ENCODE data around the gene RFC1.
A peak's percentile ranks its signal among the peaks of the same experiment; 100 is the strongest.
"Not testable (repeated sequence)": the region's sequence is repeated elsewhere in the genome, so short reads cannot be mapped to it uniquely, and the experiment has no call there.

Gene RFC1

GRCh38 chr4:39365830-39366771 is at the start of gene RFC1:
Gene RFC1 (minus strand): TSS chr4:39366362. CDS start chr4:39366241, 121 bp downstream.
- DNase-seq (ENCODE audit: low spot score) = peak; percentile 83

GRCh38 chr4:39415678-39416283 is 49.6 kb upstream of the RFC1 start:
- no peak for DNase-seq (ENCODE audit: low spot score)

- not testable (repeated sequence) for DNase-seq (ENCODE audit: low spot score)
These were observed 45.4 kb upstream of the RFC1 start for GRCh38 chr4:39411561-39411960.

- no peak for DNase-seq (ENCODE audit: low spot score)
These were observed 44.3 kb upstream of the RFC1 start for GRCh38 chr4:39410415-39410814.

GRCh38 chr4:39407584-39407885 is 41.4 kb upstream of the RFC1 start:
- DNase-seq (ENCODE audit: low spot score) = no peak

GRCh38 chr4:39406763-39407583 is 40.8 kb upstream of the RFC1 start, which contains the start of gene KLB:
Gene KLB (plus strand): TSS chr4:39406930. CDS start chr4:39406950, 20 bp downstream.
- no peak for DNase-seq (ENCODE audit: low spot score)

GRCh38 chr4:39401640-39402039 is 35.5 kb upstream of the RFC1 start:
- DNase-seq (ENCODE audit: low spot score) = not testable (repeated sequence)

- no peak for DNase-seq (ENCODE audit: low spot score)
These were observed 28.5 kb upstream of the RFC1 start for GRCh38 chr4:39394706-39395105.

- DNase-seq (ENCODE audit: low spot score) = no peak
These were observed 24.4 kb upstream of the RFC1 start for GRCh38 chr4:39390603-39391002.

- no peak for DNase-seq (ENCODE audit: low spot score)
These were observed 18.4 kb upstream of the RFC1 start for GRCh38 chr4:39384563-39384962.

- no peak for DNase-seq (ENCODE audit: low spot score)
These were observed 17.5 kb upstream of the RFC1 start for GRCh38 chr4:39383690-39384089.

GRCh38 chr4:39375478-39375877 is 9.3 kb upstream of the RFC1 start:
- no peak for DNase-seq (ENCODE audit: low spot score)

- DNase-seq (ENCODE audit: low spot score) = not testable (repeated sequence)
These were observed 5.0 kb upstream of the RFC1 start for GRCh38 chr4:39371209-39371608.

GRCh38 chr4:39369301-39369700 is 3.1 kb upstream of the RFC1 start:
- DNase-seq (ENCODE audit: low spot score) = no peak

- no peak for DNase-seq (ENCODE audit: low spot score)
These were observed 1.0 kb upstream of the RFC1 start for GRCh38 chr4:39367166-39367565.

GRCh38 chr4:39365360-39365759 is 802 bp downstream of the RFC1 start:
- DNase-seq (ENCODE audit: low spot score) = no peak

GRCh38 chr4:39363773-39364393 is 2.3 kb downstream of the RFC1 start:
- DNase-seq (ENCODE audit: low spot score) = no peak

GRCh38 chr4:39362827-39363226 is 3.3 kb downstream of the RFC1 start:
- DNase-seq (ENCODE audit: low spot score) = no peak

GRCh38 chr4:39360611-39361010 is 5.6 kb downstream of the RFC1 start:
- DNase-seq (ENCODE audit: low spot score) = not testable (repeated sequence)

- no peak for DNase-seq (ENCODE audit: low spot score)
These were observed 9.2 kb downstream of the RFC1 start for GRCh38 chr4:39357002-39357401.

GRCh38 chr4:39354254-39354552 is 12.0 kb downstream of the RFC1 start:
- no peak for DNase-seq (ENCODE audit: low spot score)
